Measurements from ENCODE around the gene CSDE1.

The CSDE1 gene

GRCh38 chr1:114701931-114702330 is 55.9 kb downstream of the CSDE1 start:
- no peak for DNase-seq (ENCODE audit: low read depth)

GRCh38 chr1:114700036-114700600 is 57.7 kb downstream of the CSDE1 start:
- DNase-seq (ENCODE audit: low read depth) = no peak

- DNase-seq (ENCODE audit: low read depth) = no peak
These were observed 61.0 kb downstream of the CSDE1 start for GRCh38 chr1:114696810-114697209.

- no peak for DNase-seq (ENCODE audit: low read depth)
These were observed 62.2 kb downstream of the CSDE1 start, which contains the start of gene AMPD1 for GRCh38 chr1:114695430-114696058. Gene AMPD1 (minus strand): TSS chr1:114695546. CDS start chr1:114695471, 75 bp downstream.

GRCh38 chr1:114694540-114695310 is 63.1 kb downstream of the CSDE1 start:
- DNase-seq (ENCODE audit: low read depth) = no peak

GRCh38 chr1:114692947-114693346 is 64.8 kb downstream of the CSDE1 start:
- DNase-seq (ENCODE audit: low read depth) = no peak

GRCh38 chr1:114691061-114691460 is 66.7 kb downstream of the CSDE1 start:
- DNase-seq (ENCODE audit: low read depth) = no peak

- no peak for DNase-seq (ENCODE audit: low read depth)
These were observed 67.6 kb downstream of the CSDE1 start for GRCh38 chr1:114690148-114690547.

GRCh38 chr1:114688526-114688925 is 69.3 kb downstream of the CSDE1 start:
- no peak for DNase-seq (ENCODE audit: low read depth)

GRCh38 chr1:114685851-114686250 is 71.9 kb downstream of the CSDE1 start:
- DNase-seq (ENCODE audit: low read depth) = no peak

- DNase-seq (ENCODE audit: low read depth) = no peak
These were observed 80.1 kb downstream of the CSDE1 start for GRCh38 chr1:114677691-114678090.

- DNase-seq (ENCODE audit: low read depth) = no peak
These were observed 81.7 kb downstream of the CSDE1 start for GRCh38 chr1:114676115-114676514.

GRCh38 chr1:114671939-114672275 is 85.9 kb downstream of the CSDE1 start:
- DNase-seq (ENCODE audit: low read depth) = no peak

GRCh38 chr1:114671011-114671938 is 86.5 kb downstream of the CSDE1 start:
- no peak for DNase-seq (ENCODE audit: low read depth)

- DNase-seq (ENCODE audit: low read depth) = peak; percentile 76
These were observed 87.4 kb downstream of the CSDE1 start for GRCh38 chr1:114670083-114671010.

GRCh38 chr1:114669562-114670082 is 88.2 kb downstream of the CSDE1 start, which contains the start of gene DENND2C:
Gene DENND2C (minus strand): TSS chr1:114670049. CDS start chr1:114625984, 44,065 bp downstream.
- DNase-seq (ENCODE audit: low read depth) = no peak

- no peak for DNase-seq (ENCODE audit: low read depth)
These were observed 88.8 kb downstream of the CSDE1 start for GRCh38 chr1:114668784-114669561.

- no peak for DNase-seq (ENCODE audit: low read depth)
These were observed 89.4 kb downstream of the CSDE1 start for GRCh38 chr1:114668373-114668772.

GRCh38 chr1:114666954-114667353 is 90.8 kb downstream of the CSDE1 start:
- DNase-seq (ENCODE audit: low read depth) = no peak

All from stimulated activated CD8-positive, alpha-beta memory T cell treated with anti-CD3 and anti-CD28 coated beads, Interleukin-12 subunit alpha, Interleukin-12 subunit beta, amount 100 ng/mL, for 4 hours (primary cell).